DND-41 (cell line): ENCODE results near the gene SIGLEC6.

Experiments used
- ATAC-seq: fragments of 200-7000 bp; cut with Tn5 transposase; 3 replicates; pipeline ENCODE4 v1.9.1; 2021; ENCODE audit warnings: low read depth; ENCODE audit not compliant: insufficient read depth
- DNase-seq: peaks from one replicate; pipeline ENCODE4 v3.0.0-alpha.2; 2020
- H2AFZ ChIP-seq: 2 replicates; pipeline ENCODE4 v1.6.0; 2012; ENCODE audit warnings: low read depth, low read length
- H3K27ac ChIP-seq: 2 replicates; pipeline ENCODE4 v1.5.1; 2012; ENCODE audit warnings: low read length, inconsistent platforms
- H3K27me3 ChIP-seq: fragments of 200-600 bp; sonication (generic); 2 replicates; pipeline ENCODE4 v1.6.0; 2012; ENCODE audit warnings: low read length, mild to moderate bottlenecking, inconsistent platforms; ENCODE audit not compliant: insufficient read depth, poor library complexity
- H3K36me3 ChIP-seq: 2 replicates; pipeline ENCODE4 v1.5.1; 2012; ENCODE audit warnings: low read length, inconsistent platforms; ENCODE audit not compliant: insufficient read depth
- H3K4me1 ChIP-seq: 2 replicates; pipeline ENCODE4 v1.5.1; 2012; ENCODE audit warnings: mild to moderate bottlenecking, low read length; ENCODE audit not compliant: insufficient read depth
- H3K4me2 ChIP-seq: 2 replicates; pipeline ENCODE4 v1.6.0; 2012; ENCODE audit warnings: mild to moderate bottlenecking, moderate library complexity, low read length, inconsistent platforms; ENCODE audit not compliant: insufficient read depth
- H3K4me3 ChIP-seq, 2 experiments: fragments of 200-600 bp in 1 of 2; shearing (Covaris generic) in 1 of 2; 2 replicates each; pipeline ENCODE4 v1.5.1; 2012 to 2016; ENCODE audit warnings: inconsistent platforms in 2 of 2, low read length in 2 of 2, mild to moderate bottlenecking in 2 of 2, low read depth in 1 of 2, moderate library complexity in 1 of 2
- H3K79me2 ChIP-seq: 2 replicates; pipeline ENCODE4 v1.6.0; 2012; ENCODE audit warnings: low read length, inconsistent platforms; ENCODE audit not compliant: insufficient read depth
- H3K9ac ChIP-seq: 2 replicates; pipeline ENCODE4 v1.6.0; 2012; ENCODE audit warnings: low read depth, mild to moderate bottlenecking, inconsistent platforms, low read length, moderate library complexity
- H3K9me3 ChIP-seq: 2 replicates; pipeline ENCODE4 v1.5.1; 2012; ENCODE audit warnings: low read length, moderate library complexity, mild to moderate bottlenecking, inconsistent platforms; ENCODE audit not compliant: insufficient read depth, severe bottlenecking
- H4K20me1 ChIP-seq: 2 replicates; pipeline ENCODE4 v1.6.0; 2012; ENCODE audit warnings: low read length; ENCODE audit not compliant: insufficient read depth
- EZH2 ChIP-seq: IDR thresholded peaks from 3 replicates; pipeline ENCODE4 v1.6.1; 2012; ENCODE audit warnings: borderline replicate concordance, low read depth, mild to moderate bottlenecking, moderate library complexity, low read length, inconsistent platforms; ENCODE audit not compliant: severe bottlenecking
- TF ChIP-seq, protein P1 (sequence below): IDR thresholded peaks from 2 replicates; pipeline ENCODE4 v1.5.1; 2012; ENCODE audit warnings: borderline replicate concordance, low read length, moderate library complexity, mild to moderate bottlenecking; ENCODE audit not compliant: poor library complexity, severe bottlenecking; ENCODE audit errors: extremely low read depth

The SIGLEC6 gene

GRCh38 chr19:51549533-51550324 is 18.3 kb upstream of the SIGLEC6 start:
- DNase-seq = no peak
- no peaks in the 10 kb centered on the region for H3K9me3 ChIP-seq
- no peak overlapping the region for H2AFZ ChIP-seq
- TF ChIP-seq, protein P1, sequence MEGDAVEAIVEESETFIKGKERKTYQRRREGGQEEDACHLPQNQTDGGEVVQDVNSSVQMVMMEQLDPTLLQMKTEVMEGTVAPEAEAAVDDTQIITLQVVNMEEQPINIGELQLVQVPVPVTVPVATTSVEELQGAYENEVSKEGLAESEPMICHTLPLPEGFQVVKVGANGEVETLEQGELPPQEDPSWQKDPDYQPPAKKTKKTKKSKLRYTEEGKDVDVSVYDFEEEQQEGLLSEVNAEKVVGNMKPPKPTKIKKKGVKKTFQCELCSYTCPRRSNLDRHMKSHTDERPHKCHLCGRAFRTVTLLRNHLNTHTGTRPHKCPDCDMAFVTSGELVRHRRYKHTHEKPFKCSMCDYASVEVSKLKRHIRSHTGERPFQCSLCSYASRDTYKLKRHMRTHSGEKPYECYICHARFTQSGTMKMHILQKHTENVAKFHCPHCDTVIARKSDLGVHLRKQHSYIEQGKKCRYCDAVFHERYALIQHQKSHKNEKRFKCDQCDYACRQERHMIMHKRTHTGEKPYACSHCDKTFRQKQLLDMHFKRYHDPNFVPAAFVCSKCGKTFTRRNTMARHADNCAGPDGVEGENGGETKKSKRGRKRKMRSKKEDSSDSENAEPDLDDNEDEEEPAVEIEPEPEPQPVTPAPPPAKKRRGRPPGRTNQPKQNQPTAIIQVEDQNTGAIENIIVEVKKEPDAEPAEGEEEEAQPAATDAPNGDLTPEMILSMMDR = no peak
- TF ChIP-seq EZH2 = no peak
- no peak overlapping the region for H3K27ac ChIP-seq
- H3K4me1 ChIP-seq = no peaks in the 10 kb centered on the region
- ATAC-seq = no peak
- no peak overlapping the region for H3K4me3 ChIP-seq
- no peaks in the 10 kb centered on the region for H3K36me3 ChIP-seq
- H4K20me1 ChIP-seq = peaks cover 4% of the 10 kb centered on the region
- H3K4me2 ChIP-seq = no peak overlapping the region
- H3K79me2 ChIP-seq = no peaks in the 10 kb centered on the region
- peaks cover 23% of the 10 kb centered on the region for H3K27me3 ChIP-seq
- H3K9ac ChIP-seq = no peak overlapping the region

GRCh38 chr19:51548891-51549305 is 17.4 kb upstream of the SIGLEC6 start:
- H3K4me2 ChIP-seq = no peak overlapping the region
- H4K20me1 ChIP-seq = peaks cover 4% of the 10 kb centered on the region
- no peaks in the 10 kb centered on the region for H3K9me3 ChIP-seq
- TF ChIP-seq EZH2 = no peak
- TF ChIP-seq, protein P1 = no peak
- H2AFZ ChIP-seq = no peak overlapping the region
- ATAC-seq (no peak), DNase-seq (no peak)
- H3K4me1 ChIP-seq = no peaks in the 10 kb centered on the region
- H3K27ac ChIP-seq = no peak overlapping the region
- H3K27me3 ChIP-seq = peaks cover 23% of the 10 kb centered on the region
- H3K9ac ChIP-seq = no peak overlapping the region
- no peaks in the 10 kb centered on the region for H3K36me3 ChIP-seq
- no peak overlapping the region for H3K4me3 ChIP-seq
- no peaks in the 10 kb centered on the region for H3K79me2 ChIP-seq

DNA sequence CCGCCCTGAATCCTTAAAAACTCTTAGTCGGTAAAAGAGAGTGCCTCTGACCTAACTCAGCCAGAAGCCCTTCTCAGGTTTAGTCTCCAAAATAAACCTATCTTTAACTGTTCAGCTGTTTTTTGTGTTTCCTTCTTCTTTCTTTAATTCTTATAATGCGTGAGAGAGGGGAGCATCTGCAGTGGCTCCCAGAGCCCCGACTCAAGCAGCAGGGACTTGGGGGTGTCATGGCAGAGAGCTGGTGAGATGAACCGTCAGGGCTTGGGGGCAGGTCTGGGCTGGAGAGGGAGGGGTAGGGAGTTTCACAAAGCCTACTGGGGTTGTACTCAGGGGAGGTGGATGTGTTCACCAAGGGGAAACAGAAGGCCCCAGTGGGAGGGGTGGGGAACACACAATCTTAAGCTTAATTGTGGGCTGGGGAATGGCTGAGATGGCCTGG is 16.8 kb upstream of the SIGLEC6 start:
- no peak overlapping the region for H3K4me2 ChIP-seq

More for the DNA sequence above, 16.8 kb upstream of the SIGLEC6 start:
- no peak overlapping the region for H3K4me3 ChIP-seq
- H3K79me2 ChIP-seq = no peaks in the 10 kb centered on the region
- TF ChIP-seq, protein P1 = no peak
- no peak for TF ChIP-seq EZH2
- H3K4me1 ChIP-seq = no peaks in the 10 kb centered on the region
- DNase-seq = no peak
- H3K27me3 ChIP-seq = peaks cover 23% of the 10 kb centered on the region
- no peak overlapping the region for H3K27ac ChIP-seq
- H3K36me3 ChIP-seq = no peaks in the 10 kb centered on the region
- H3K9me3 ChIP-seq = no peaks in the 10 kb centered on the region
- ATAC-seq = no peak
- no peak overlapping the region for H2AFZ ChIP-seq
- H3K9ac ChIP-seq = no peak overlapping the region
- peaks cover 3% of the 10 kb centered on the region for H4K20me1 ChIP-seq
